Uterus (tissue), 4 donors: ENCODE results near the gene LFNG. TPM values are rescaled to one million over a fixed set of nuclear protein-coding genes. Genes with fewer than 3 reads are reported as not detected.

Experiments
- DNase-seq, 2 donors: peaks; one replicate each; pipeline ENCODE4 v3.0.0-alpha.2; 2019 to 2020
- H3K27ac ChIP-seq, 2 donors: fragments of 200-600 bp; sonication (generic); 1 replicate in 1 of 2; 2 replicates in 1 of 2; pipeline ENCODE4 v1.5.1; 2016 to 2018
- H3K27me3 ChIP-seq, 2 donors: fragments of 200-600 bp; sonication (generic); one replicate each; pipeline ENCODE4 v1.5.1; 2018 to 2019; ENCODE audit warnings: control low read depth in 1 of 2
- H3K36me3 ChIP-seq, 2 donors: fragments of 200-600 bp; sonication (generic); one replicate each; pipeline ENCODE4 v1.5.1; 2019; ENCODE audit warnings: control low read depth in 1 of 2
- H3K4me1 ChIP-seq, 2 donors: fragments of 200-600 bp; sonication (generic); one replicate each; pipeline ENCODE4 v1.5.1; 2018 to 2019; ENCODE audit warnings: control low read depth in 1 of 2
- H3K4me3 ChIP-seq, 2 donors: fragments of 200-600 bp; sonication (generic); 1 replicate in 1 of 2; 2 replicates in 1 of 2; pipeline ENCODE4 v1.5.1; 2018 to 2019; ENCODE audit warnings: mild to moderate bottlenecking in 1 of 2
- H3K9me3 ChIP-seq, 2 donors: fragments of 200-600 bp; sonication (generic); one replicate each; pipeline ENCODE4 v1.5.1; 2019; ENCODE audit warnings: control low read depth in 1 of 2
- CTCF ChIP-seq, 4 experiments: fragments of 200-600 bp in 2 of 4; fragments of 450-650 bp in 2 of 4; sonication (generic) in 2 of 4; IDR thresholded peaks; one replicate each; pipeline ENCODE4 v1.5.1; 2016 to 2019; ENCODE audit warnings: antibody characterized with exemption in 4 of 4, mild to moderate bottlenecking in 2 of 4, moderate library complexity in 1 of 4
- POLR2A ChIP-seq, 2 donors: fragments of 450-650 bp; IDR thresholded peaks; one replicate each; pipeline ENCODE4 v1.6.1; 2016; ENCODE audit warnings: antibody characterized with exemption in 2 of 2, mild to moderate bottlenecking in 1 of 2, moderate library complexity in 1 of 2
- intact Hi-C: fragments of 100-400 bp; cut with DNase I; formaldehyde crosslinking; loops from one replicate; pipeline ENCODE4 v1.15.1; 2023; ENCODE audit warnings: low total_unique reads
- total RNA-seq, 4 donors: library from RNA; depleted of rRNA in 3 of 4; stranded (reverse); fragments of >200 nt in 3 of 4; gene quantifications; one replicate each; pipeline versions ENCODE4 v1.1.0 to v1.2.4, GENCODE V29; 2014 to 2023
- donor health status: DM: yes; HTN: yes; CAD: no.

The LFNG gene
- total RNA-seq, 4 donors from 2014 or later: 2.3 to 30.5 (median 26.5) TPM; not detected in 1

GRCh38 chr7:2472739-2473138 lies 46.8 kb upstream of the LFNG start:
- Histone ChIP-seq H3K27ac (no peak overlapping the region), H3K27me3 (no peaks in the 10 kb centered on the region), H3K9me3 (no peaks in the 10 kb centered on the region), H3K4me1 (peaks cover 0 to 2% of the 10 kb centered on the region in 2 donors), H3K4me3 (no peak overlapping the region), H3K36me3 (no peaks in the 10 kb centered on the region)
- intact Hi-C loops: no loop called here
- DNase-seq: no peak
- TF ChIP-seq POLR2A (IDR thresholded peaks at IDR 0.05): no peak
- no peak for TF ChIP-seq CTCF (IDR thresholded peaks at IDR 0.05)

GRCh38 chr7:2473496-2474180 lies 45.9 kb upstream of the LFNG start:
- no peak for TF ChIP-seq POLR2A (IDR thresholded peaks at IDR 0.05)
- no peak for TF ChIP-seq CTCF (IDR thresholded peaks at IDR 0.05)
- DNase-seq: no peak
- Histone ChIP-seq H3K27ac (no peak overlapping the region), H3K4me3 (no peak overlapping the region), H3K27me3 (no peaks in the 10 kb centered on the region), H3K9me3 (no peaks in the 10 kb centered on the region), H3K36me3 (no peaks in the 10 kb centered on the region), H3K4me1 (peaks cover 0 to 11% of the 10 kb centered on the region in 2 donors)
- intact Hi-C loops: no loop called here

DNA sequence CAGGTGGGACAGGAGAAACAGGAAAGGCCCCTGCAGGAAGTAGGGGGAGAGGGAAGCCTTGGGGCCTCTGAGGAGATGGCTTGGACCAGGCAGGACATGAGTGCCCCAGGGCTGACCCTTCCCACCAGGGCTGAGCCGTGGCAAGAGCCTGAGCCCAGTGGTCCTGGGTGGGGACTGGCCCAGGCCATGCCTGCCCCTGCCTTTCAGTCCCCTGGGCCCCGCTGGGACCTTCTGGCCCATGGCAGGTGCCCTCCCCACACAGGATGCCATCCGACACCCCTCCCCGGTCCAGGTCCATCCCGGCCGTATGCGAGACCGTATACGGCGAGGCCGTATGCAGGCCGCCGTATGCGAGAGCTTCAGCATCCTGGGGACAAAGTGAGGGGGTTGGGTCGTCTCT lies 45.4 kb upstream of the LFNG start:
- TF ChIP-seq POLR2A (IDR thresholded peaks at IDR 0.05): no peak
- no peak for TF ChIP-seq CTCF (IDR thresholded peaks at IDR 0.05)
- intact Hi-C loops: no loop called here
- no peaks in the 10 kb centered on the region for H3K9me3 ChIP-seq
- peaks cover 0 to 11% of the 10 kb centered on the region in 2 donors for H3K4me1 ChIP-seq
- DNase-seq: no peak
- H3K27ac ChIP-seq: no peak overlapping the region
- H3K27me3 ChIP-seq: no peaks in the 10 kb centered on the region
- H3K36me3 ChIP-seq: no peaks in the 10 kb centered on the region
- H3K4me3 ChIP-seq: no peak overlapping the region

DNA sequence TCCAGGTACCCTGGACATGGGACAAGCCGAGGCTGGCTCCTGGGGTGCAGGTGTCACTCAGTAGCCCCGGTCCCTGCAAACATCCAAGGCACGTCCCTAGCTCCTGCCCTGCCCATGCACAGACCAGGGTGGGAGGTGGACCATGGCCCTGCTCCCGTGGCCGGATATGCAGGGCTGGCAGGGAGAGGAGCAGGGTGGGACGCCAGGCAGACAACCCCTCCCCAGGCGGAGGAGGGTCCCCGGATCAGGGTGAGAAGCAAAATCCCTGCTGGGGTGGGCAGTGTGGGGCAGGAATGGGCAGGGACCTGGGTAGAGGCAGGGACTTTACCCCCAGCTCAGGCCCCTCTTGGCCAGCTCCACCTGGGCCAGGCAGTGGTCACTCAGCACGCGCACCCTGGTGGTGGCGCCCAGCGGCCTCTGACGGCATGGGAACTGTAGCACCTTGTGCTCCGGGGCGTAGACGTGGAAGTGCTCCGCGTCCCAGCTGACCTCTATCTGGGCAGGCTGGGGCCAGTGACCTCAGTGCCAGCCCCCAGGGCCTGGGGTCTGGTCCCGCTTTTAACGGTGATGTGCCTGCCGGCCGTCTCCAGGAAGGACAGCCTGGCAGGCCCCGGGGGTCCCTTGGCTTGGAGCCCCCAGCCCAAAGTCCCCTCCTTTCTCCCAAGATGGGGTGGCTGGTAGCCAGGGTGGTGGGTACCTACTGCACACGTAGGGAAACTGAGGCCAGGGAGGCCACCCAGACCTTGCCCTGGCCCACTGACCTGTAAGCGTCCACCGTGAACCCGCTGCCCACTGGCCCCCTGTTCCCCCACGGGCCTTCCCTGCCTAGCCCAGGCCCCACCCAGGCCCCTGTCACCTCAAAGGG lies 44.5 kb upstream of the LFNG start:
- intact Hi-C loops: no loop called here
- Histone ChIP-seq H3K9me3 (no peaks in the 10 kb centered on the region), H3K4me3 (no peak overlapping the region), H3K4me1 (peaks cover 0 to 11% of the 10 kb centered on the region in 2 donors), H3K27me3 (no peaks in the 10 kb centered on the region), H3K36me3 (no peaks in the 10 kb centered on the region), H3K27ac (no peak overlapping the region)
- TF ChIP-seq POLR2A (IDR thresholded peaks at IDR 0.05) (no peak), CTCF (IDR thresholded peaks at IDR 0.05) (no peak)
- DNase-seq: no peak

GRCh38 chr7:2475678-2476015 lies 43.9 kb upstream of the LFNG start:
- intact Hi-C loops: no loop called here
- no peaks in the 10 kb centered on the region for H3K36me3 ChIP-seq
- H3K4me3 ChIP-seq: no peak overlapping the region
- H3K9me3 ChIP-seq: no peaks in the 10 kb centered on the region
- no peak overlapping the region for H3K27ac ChIP-seq
- TF ChIP-seq CTCF (IDR thresholded peaks at IDR 0.05): no peak
- no peak for TF ChIP-seq POLR2A (IDR thresholded peaks at IDR 0.05)
- H3K4me1 ChIP-seq: peaks cover 0 to 11% of the 10 kb centered on the region in 2 donors
- no peak for DNase-seq
- H3K27me3 ChIP-seq: no peaks in the 10 kb centered on the region
